Nephron progenitor cell (in vitro differentiated cells): Measurements from ENCODE around the gene DNM1.
A peak's percentile ranks its signal among the peaks of the same experiment; 100 is the strongest.
"Not testable (repeated sequence)": the region's sequence is repeated elsewhere in the genome, so short reads cannot be mapped to it uniquely, and the experiment has no call there.

ENCODE experiments used
- DNase-seq: peaks from one replicate; pipeline ENCODE4 v3.0.0; 2021
- H3K27ac Mint-ChIP-seq: 2 replicates; pipeline ENCODE4 v1.8.0; 2021; ENCODE audit warnings: mild to moderate bottlenecking, moderate library complexity, mixed read lengths
- H3K27me3 Mint-ChIP-seq: 2 replicates; pipeline ENCODE4 v1.8.0; 2021; ENCODE audit warnings: mild to moderate bottlenecking, low read depth, mixed read lengths; ENCODE audit not compliant: poor library complexity
- H3K36me3 Mint-ChIP-seq: 2 replicates; pipeline ENCODE4 v1.8.0; 2021; ENCODE audit warnings: low read depth, mixed read lengths
- H3K4me1 Mint-ChIP-seq: 2 replicates; pipeline ENCODE4 v1.8.0; 2021; ENCODE audit warnings: mixed read lengths
- H3K4me3 Mint-ChIP-seq: 2 replicates; pipeline ENCODE4 v1.8.0; 2021; ENCODE audit warnings: mild to moderate bottlenecking, moderate library complexity, mixed read lengths
- H3K9me3 Mint-ChIP-seq: 2 replicates; pipeline ENCODE4 v1.8.0; 2021; ENCODE audit warnings: mild to moderate bottlenecking, moderate library complexity, mixed read lengths
- TF ChIP-seq, protein P1 (sequence below): fragments of 200-600 bp; sonication (generic); IDR thresholded peaks from 2 replicates; pipeline ENCODE4 v1.5.0; 2021; ENCODE audit warnings: antibody characterized with exemption

DNM1 gene

DNA sequence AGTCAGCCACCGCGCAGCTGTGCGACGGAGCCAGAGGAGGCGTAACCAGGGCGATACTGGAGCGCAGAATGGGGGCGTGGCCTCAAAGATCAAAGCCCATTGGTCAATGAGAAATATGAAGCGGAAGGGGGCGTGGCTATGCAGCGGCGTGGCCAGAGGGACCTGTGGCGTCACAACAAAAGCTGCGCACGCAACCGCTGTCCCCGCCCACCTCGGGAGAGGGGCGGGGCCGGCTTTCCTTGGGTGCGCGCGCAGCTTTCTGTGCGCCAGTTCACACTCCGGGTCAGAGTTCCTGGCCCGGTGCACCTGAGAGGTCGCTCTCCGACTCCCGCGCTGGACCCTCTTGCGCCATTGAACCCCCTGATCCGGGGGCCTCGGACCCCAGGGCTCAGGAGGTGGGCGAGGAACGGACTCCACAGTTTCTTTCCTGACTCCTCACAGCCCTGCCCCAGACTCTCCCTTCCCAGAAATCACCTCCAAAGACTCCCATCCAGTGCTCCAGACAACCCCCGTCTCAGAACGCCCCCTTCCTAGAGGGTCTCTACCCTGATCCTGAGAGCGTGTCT lies 72.9 kb downstream of the DNM1 start, which contains the start of gene SWI5:
Gene SWI5 (plus strand): TSS at position 269 of the 566 bp plus-strand sequence.
- Mint-ChIP-seq H3K27ac (peak within 1 kb of the TSS; percentile 95), H3K36me3 (peaks cover 7% of the 10 kb centered on the region), H3K4me1 (peaks cover 61% of the 10 kb centered on the region), H3K4me3 (peak within 1 kb of the TSS; percentile 98), H3K9me3 (no peaks in the 10 kb centered on the region), H3K27me3 (peaks cover 2% of the 10 kb centered on the region)
- peak; percentile 100 for DNase-seq
- TF ChIP-seq, protein P1, sequence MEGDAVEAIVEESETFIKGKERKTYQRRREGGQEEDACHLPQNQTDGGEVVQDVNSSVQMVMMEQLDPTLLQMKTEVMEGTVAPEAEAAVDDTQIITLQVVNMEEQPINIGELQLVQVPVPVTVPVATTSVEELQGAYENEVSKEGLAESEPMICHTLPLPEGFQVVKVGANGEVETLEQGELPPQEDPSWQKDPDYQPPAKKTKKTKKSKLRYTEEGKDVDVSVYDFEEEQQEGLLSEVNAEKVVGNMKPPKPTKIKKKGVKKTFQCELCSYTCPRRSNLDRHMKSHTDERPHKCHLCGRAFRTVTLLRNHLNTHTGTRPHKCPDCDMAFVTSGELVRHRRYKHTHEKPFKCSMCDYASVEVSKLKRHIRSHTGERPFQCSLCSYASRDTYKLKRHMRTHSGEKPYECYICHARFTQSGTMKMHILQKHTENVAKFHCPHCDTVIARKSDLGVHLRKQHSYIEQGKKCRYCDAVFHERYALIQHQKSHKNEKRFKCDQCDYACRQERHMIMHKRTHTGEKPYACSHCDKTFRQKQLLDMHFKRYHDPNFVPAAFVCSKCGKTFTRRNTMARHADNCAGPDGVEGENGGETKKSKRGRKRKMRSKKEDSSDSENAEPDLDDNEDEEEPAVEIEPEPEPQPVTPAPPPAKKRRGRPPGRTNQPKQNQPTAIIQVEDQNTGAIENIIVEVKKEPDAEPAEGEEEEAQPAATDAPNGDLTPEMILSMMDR, result no peak

DNA sequence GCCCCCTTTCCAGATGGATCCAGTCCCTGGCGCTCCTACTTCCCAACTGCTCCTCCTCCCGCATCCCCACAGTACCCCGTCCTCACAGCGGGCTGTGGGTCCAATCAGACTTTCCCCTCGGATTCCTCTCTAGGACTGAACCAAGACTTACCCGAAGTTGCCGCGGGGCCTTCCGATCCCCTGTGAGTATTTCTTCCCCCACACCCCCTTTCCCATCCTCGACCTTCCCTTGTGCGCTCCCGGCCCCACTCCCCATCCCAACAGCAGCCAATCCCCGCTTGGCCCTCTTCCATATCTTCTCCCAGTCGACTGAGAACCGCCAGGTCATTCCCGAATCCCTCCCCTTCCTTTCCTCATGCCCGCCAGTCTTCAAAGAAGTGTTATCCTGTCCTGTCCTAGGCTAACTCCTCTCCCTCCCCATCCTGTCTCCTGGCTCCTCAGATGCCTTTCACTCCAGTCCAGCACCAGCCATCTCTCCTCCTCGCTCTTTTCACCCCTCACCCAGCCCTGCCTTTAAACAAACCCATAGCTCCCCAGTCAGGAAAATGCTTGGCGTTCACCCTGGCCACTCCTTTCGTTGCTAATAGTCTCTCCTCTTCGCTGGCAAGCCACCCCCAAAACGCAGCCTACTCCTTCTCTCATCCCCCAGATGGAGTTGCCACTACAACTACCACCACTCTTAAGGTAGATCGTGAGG lies 73.5 kb downstream of the DNM1 start:
- no peaks in the 10 kb centered on the region for H3K9me3 Mint-ChIP-seq
- peaks cover 67% of the 10 kb centered on the region for H3K4me1 Mint-ChIP-seq
- H3K27ac Mint-ChIP-seq, result peak overlapping the region; percentile 95
- TF ChIP-seq, protein P1, result no peak
- peak overlapping the region; percentile 98 for H3K4me3 Mint-ChIP-seq
- H3K27me3 Mint-ChIP-seq, result peaks cover 2% of the 10 kb centered on the region
- peaks cover 13% of the 10 kb centered on the region for H3K36me3 Mint-ChIP-seq
- DNase-seq, result peak; percentile 33

DNA sequence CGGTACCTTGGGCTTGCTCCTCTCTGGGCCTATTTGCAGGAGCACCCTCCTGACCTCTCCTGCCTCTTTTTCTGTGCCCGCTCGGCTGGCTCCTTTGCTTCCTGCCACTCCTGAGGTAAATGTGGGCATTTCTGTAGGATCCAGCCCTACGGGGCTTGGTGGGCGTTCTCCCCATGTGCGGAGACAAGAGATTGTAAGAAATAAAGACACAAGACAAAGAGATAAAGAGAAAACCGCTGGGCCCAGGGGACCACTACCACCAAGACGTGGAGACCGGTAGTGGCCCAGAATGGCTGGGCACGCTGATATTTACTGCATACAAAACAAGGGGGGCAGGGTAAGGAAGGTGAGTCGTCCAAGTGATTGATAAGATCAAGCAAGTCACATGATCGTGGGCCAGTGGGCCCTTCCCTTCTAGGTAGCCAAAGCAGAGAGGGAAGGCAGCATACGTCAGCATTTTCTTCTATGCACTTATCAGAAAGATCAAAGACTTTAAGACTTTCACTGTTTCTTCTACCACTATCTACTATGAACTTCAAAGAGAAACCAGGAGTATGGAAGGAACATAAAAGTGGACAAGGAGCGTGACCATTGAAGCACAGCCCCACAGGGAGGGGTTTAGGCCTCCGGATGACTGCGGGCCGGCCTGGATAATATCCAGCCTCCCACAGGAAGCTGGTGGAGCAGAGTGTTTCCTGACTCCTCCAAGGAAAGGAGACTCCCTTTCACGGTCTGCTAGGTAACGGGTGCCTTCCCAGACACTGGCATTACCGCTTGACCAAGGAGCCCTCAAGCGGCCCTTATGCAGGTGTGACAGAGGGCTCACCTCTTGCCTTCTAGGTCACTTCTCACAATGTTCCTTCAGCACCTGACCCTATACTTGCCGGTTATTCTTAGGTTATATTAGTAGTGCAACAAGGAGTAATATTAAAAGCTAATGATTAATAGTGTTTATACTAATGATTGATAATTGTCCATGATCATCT lies 76.2 kb downstream of the DNM1 start:
- H3K27me3 Mint-ChIP-seq, H3K9me3 Mint-ChIP-seq, H3K36me3 Mint-ChIP-seq: not testable (repeated sequence)
- peaks cover 66% of the 10 kb centered on the region for H3K4me1 Mint-ChIP-seq
- H3K4me3 Mint-ChIP-seq, result peak overlapping the region; percentile 49
- peak; percentile 15 for DNase-seq
- H3K27ac Mint-ChIP-seq, result peak overlapping the region; percentile 63

DNA sequence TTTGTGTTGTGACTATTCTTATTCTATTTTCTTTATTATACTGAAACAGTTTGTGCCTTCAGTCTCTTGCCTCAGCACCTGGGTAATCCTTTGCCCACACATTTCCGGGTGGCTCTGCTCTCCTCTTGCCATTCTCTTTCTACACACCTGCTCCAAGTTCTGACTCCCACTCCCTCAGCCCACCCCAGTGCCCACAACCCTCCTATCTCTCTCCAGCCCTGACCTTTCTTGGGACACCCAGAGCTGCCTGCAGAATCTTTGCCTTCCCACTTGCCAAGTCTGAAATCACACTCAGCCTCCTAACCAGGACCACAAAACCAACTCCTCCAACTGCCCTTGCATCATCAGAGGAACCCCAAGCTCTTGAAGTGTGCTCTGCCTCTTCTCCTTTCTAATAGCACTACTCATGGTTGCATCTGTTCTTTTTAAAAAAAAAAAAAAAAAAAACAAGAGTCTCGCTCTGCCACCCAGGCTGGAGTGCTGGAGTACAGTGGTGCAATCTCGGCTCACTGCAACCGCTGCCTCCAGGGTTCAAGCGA lies 77.0 kb downstream of the DNM1 start:
- peak overlapping the region; percentile 21 for H3K4me3 Mint-ChIP-seq
- no peak for DNase-seq
- H3K4me1 Mint-ChIP-seq, result peaks cover 59% of the 10 kb centered on the region
- TF ChIP-seq, protein P1, result no peak
- H3K27ac Mint-ChIP-seq, result peak overlapping the region; percentile 62
- H3K9me3 Mint-ChIP-seq, result no peaks in the 10 kb centered on the region
- H3K36me3 Mint-ChIP-seq, result peaks cover 7% of the 10 kb centered on the region
- H3K27me3 Mint-ChIP-seq, result peaks cover 2% of the 10 kb centered on the region

DNA sequence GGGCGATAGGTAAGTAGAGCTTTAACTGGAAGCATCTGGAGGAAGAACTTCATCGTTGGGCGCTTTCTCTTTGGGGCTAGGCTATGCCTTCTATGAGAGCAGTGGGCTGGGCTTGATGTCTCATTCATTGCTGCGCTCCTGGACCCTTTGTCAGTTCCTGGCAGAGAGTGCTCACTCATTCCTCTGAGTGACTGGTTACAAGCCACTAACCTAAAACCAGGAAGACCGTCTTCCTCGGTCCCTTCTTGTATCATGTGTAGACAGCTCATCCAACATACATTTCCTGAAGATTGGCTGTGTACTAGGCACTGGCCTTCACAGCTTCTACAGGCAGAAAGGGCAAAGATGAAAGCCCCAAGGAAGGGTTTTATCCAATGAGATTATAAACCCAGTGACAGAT lies 79.3 kb downstream of the DNM1 start:
- no peak overlapping the region for H3K4me3 Mint-ChIP-seq
- H3K27me3 Mint-ChIP-seq, result no peaks in the 10 kb centered on the region
- DNase-seq, result no peak
- H3K36me3 Mint-ChIP-seq, result peaks cover 13% of the 10 kb centered on the region
- TF ChIP-seq, protein P1, result no peak
- H3K9me3 Mint-ChIP-seq, result no peaks in the 10 kb centered on the region
- H3K4me1 Mint-ChIP-seq, result peaks cover 46% of the 10 kb centered on the region
- no peak overlapping the region for H3K27ac Mint-ChIP-seq
